Adrenal gland (tissue), 5 donors: ENCODE results near the gene SEC24A.

ENCODE experiments used
- CTCF ChIP-seq, 6 experiments: fragments of 450-650 bp in 4 of 6; fragments of 200-600 bp in 2 of 6; sonication (generic) in 1 of 6; IDR thresholded peaks; 1 replicate in 5 of 6; 2 replicates in 1 of 6; pipeline versions ENCODE4 v1.5.1 to v1.8.0; 2016 to 2021; ENCODE audit warnings: antibody characterized with exemption in 6 of 6, mild to moderate bottlenecking in 2 of 6, moderate library complexity in 1 of 6
- POLR2A ChIP-seq, 2 donors: fragments of 450-650 bp; IDR thresholded peaks; one replicate each; pipeline ENCODE4 v1.6.1; 2017; ENCODE audit warnings: antibody characterized with exemption in 2 of 2, mild to moderate bottlenecking in 2 of 2, moderate library complexity in 1 of 2
- donor health status: DM: no; HTN: no; CAD: no.

- TF ChIP-seq POLR2A (IDR thresholded peaks at IDR 0.05) (no peak), CTCF (IDR thresholded peaks at IDR 0.05) (no peak)
These were observed 9.8 kb upstream of the SEC24A start for GRCh38 chr5:134638760-134639201.
